Measurements from ENCODE around the gene PRH1.

DNA sequence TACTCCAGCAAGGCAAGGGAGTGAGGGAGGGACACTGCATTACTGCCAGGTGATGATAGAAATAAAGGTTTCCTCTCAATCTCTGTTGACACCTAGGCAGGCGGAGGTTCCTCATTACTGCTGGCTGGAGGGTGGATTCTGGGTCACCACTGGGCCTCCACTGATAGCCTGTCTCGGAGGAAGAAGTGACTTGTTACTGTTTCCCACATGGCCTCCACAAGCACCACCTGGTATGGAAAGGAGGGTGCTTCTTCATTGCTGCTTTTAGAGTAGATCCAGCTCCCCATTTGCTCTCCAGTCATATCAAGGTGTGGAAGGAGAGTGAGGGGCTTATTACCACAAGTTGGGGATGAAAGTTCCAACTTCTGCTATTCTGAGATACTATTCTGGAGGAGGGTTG lies 41.2 kb downstream of the PRH1 start:
- TF ChIP-seq EZH2 (IDR thresholded peaks at IDR 0.05) (no peak), POLR2AphosphoS5 (IDR thresholded peaks at IDR 0.05; ENCODE audit: borderline replicate concordance, low read depth, low read length) (no peak)
